CD8-positive, alpha-beta memory T cell (primary cell): ENCODE measurements around the gene HOXC5. TPM values are rescaled to one million over a fixed set of nuclear protein-coding genes. Genes with fewer than 3 reads are reported as not detected.

ENCODE experiments used
- CTCF ChIA-PET: fragments of 350-600 bp; sonication (Branson Sonifier 250); formaldehyde crosslinking; loops from one replicate; lab custom pipeline; 2021; ENCODE audit warnings: antibody characterized with exemption; lab: Charles Lee
- POLR2A ChIA-PET: fragments of 350-600 bp; sonication (Branson Sonifier 250); formaldehyde crosslinking; loops from one replicate; lab custom pipeline; 2021; ENCODE audit warnings: antibody characterized with exemption; lab: Charles Lee
- DNase-seq, 5 donors: peaks; one replicate each; pipeline versions ENCODE4 v3.0.0 to v3.0.0-alpha.2; 2020 to 2022; ENCODE audit warnings: mixed read lengths in 1 of 5
- H3K27ac ChIP-seq: one replicate; pipeline ENCODE4 v1.7.0; 2013; ENCODE audit warnings: low read depth, mild to moderate bottlenecking, low read length, moderate library complexity
- H3K27me3 ChIP-seq: 2 replicates; pipeline ENCODE4 v1.7.0; 2013; ENCODE audit warnings: low read length, mild to moderate bottlenecking; ENCODE audit not compliant: insufficient read depth, poor library complexity, severe bottlenecking
- H3K36me3 ChIP-seq: 2 replicates; pipeline ENCODE4 v1.7.0; 2013; ENCODE audit warnings: mild to moderate bottlenecking, low read length, moderate library complexity; ENCODE audit not compliant: insufficient read depth
- H3K4me1 ChIP-seq: 2 replicates; pipeline ENCODE4 v1.7.0; 2013; ENCODE audit warnings: mild to moderate bottlenecking, low read length, moderate library complexity; ENCODE audit not compliant: insufficient read depth
- H3K4me3 ChIP-seq: 2 replicates; pipeline ENCODE4 v1.7.0; 2013; ENCODE audit warnings: mild to moderate bottlenecking, low read length
- H3K9me3 ChIP-seq: 2 replicates; pipeline ENCODE4 v1.7.0; 2013; ENCODE audit warnings: mild to moderate bottlenecking, low read length
- H3K27ac Mint-ChIP-seq, 8 donors: one replicate each; pipeline ENCODE4 v1.8.0; 2020 to 2021; ENCODE audit warnings: mixed read lengths in 8 of 8, mild to moderate bottlenecking in 6 of 8, inconsistent platforms in 3 of 8, moderate library complexity in 3 of 8
- H3K27me3 Mint-ChIP-seq, 2 donors: one replicate each; pipeline ENCODE4 v1.8.0; 2020 to 2021; ENCODE audit warnings: mixed read lengths in 2 of 2, mild to moderate bottlenecking in 1 of 2, moderate library complexity in 1 of 2
- H3K36me3 Mint-ChIP-seq, 3 donors: one replicate each; pipeline ENCODE4 v1.8.0; 2020 to 2021; ENCODE audit warnings: mixed read lengths in 3 of 3, inconsistent platforms in 1 of 3, mild to moderate bottlenecking in 1 of 3
- H3K4me1 Mint-ChIP-seq, 3 donors: one replicate each; pipeline ENCODE4 v1.8.0; 2020 to 2021; ENCODE audit warnings: mixed read lengths in 3 of 3, inconsistent platforms in 1 of 3, mild to moderate bottlenecking in 1 of 3
- H3K4me3 Mint-ChIP-seq, 7 donors: one replicate each; pipeline ENCODE4 v1.8.0; 2020 to 2021; ENCODE audit warnings: mixed read lengths in 7 of 7, mild to moderate bottlenecking in 6 of 7, moderate library complexity in 4 of 7, inconsistent platforms in 2 of 7
- H3K9me3 Mint-ChIP-seq, 5 donors: one replicate each; pipeline ENCODE4 v1.8.0; 2020 to 2022; ENCODE audit warnings: mixed read lengths in 5 of 5, mild to moderate bottlenecking in 3 of 5, moderate library complexity in 2 of 5, inconsistent platforms in 1 of 5
- polyA plus RNA-seq: library from polyadenylated mRNA; unstranded; fragments of 300-500 nt; fragmentation: Illumina TruSeq; gene quantifications from one replicate; pipeline ENCODE4 v1.2.3, GENCODE V29; 2021
- total RNA-seq, 2 experiments: library from RNA; stranded (reverse); gene quantifications; one replicate each; pipeline ENCODE4 v1.2.3, GENCODE V29; 2021

The HOXC5 gene
- total and polyA plus RNA-seq, 3 experiments from 2014 or later, result not detected

- peaks cover 38 to 60% (median 40%) of the 10 kb centered on the region in 3 donors for H3K4me1 Mint-ChIP-seq
- no peak for DNase-seq
- Histone ChIP-seq H3K36me3 (no peaks in the 10 kb centered on the region), H3K4me1 (peaks cover 42% of the 10 kb centered on the region), H3K4me3 (no peak overlapping the region), H3K27ac (no peak overlapping the region), H3K9me3 (no peaks in the 10 kb centered on the region), H3K27me3 (peaks cover 100% of the 10 kb centered on the region)
- H3K27me3 Mint-ChIP-seq, result peaks cover 92 to 96% of the 10 kb centered on the region in 2 donors
- H3K4me3 Mint-ChIP-seq, result peak overlapping the region in 2 of 7 donors; percentile 8 to 51
- peaks cover 0 to 7% (median 2%) of the 10 kb centered on the region in 5 donors for H3K9me3 Mint-ChIP-seq
- H3K36me3 Mint-ChIP-seq, result no peaks in the 10 kb centered on the region
- CTCF ChIA-PET, result interaction anchor here (1.0 to 1.5 kb wide), 4 partner anchors 13 to 197 kb away, joined by 3 to 7 read pairs (median 4); partner anchors contain the start of genes HOXC8 and SMUG1
- H3K27ac Mint-ChIP-seq, result no peak overlapping the region
- POLR2A ChIA-PET, result no interaction called here
Measured at GRCh38 chr12:53992377-53992889, 40.4 kb upstream of the HOXC5 start.

GRCh38 chr12:53993162-53994008, 39.5 kb upstream of the HOXC5 start:
- CTCF ChIA-PET, result interaction anchor here (1.6 kb wide), 1 partner anchor 236 kb away, joined by 3 read pairs; no protein-coding TSS in a partner anchor
- Histone ChIP-seq H3K4me1 (peaks cover 46% of the 10 kb centered on the region), H3K9me3 (no peaks in the 10 kb centered on the region), H3K27ac (no peak overlapping the region), H3K27me3 (peaks cover 100% of the 10 kb centered on the region), H3K36me3 (no peaks in the 10 kb centered on the region), H3K4me3 (no peak overlapping the region)
- POLR2A ChIA-PET, result interaction anchor here (0.6 kb wide), 1 partner anchor 14 kb away, joined by 5 read pairs; no protein-coding TSS in a partner anchor
- peak overlapping the region in 6 of 7 donors; percentile 5 to 78 (median 62) for H3K4me3 Mint-ChIP-seq
- DNase-seq, result no peak
- no peaks in the 10 kb centered on the region for H3K36me3 Mint-ChIP-seq
- H3K27ac Mint-ChIP-seq, result peak overlapping the region in 4 of 8 donors; percentile 22 to 84 (median 52)
- H3K27me3 Mint-ChIP-seq, result peaks cover 92 to 96% of the 10 kb centered on the region in 2 donors
- peaks cover 41 to 64% (median 47%) of the 10 kb centered on the region in 3 donors for H3K4me1 Mint-ChIP-seq
- H3K9me3 Mint-ChIP-seq, result peaks cover 0 to 7% (median 2%) of the 10 kb centered on the region in 5 donors

GRCh38 chr12:53994009-53994263, 38.9 kb upstream of the HOXC5 start:
- ChIA-PET POLR2A (interaction anchor here (0.6 kb wide), 1 partner anchor 15 kb away, joined by 5 read pairs; no protein-coding TSS in a partner anchor), CTCF (interaction anchor here (1.6 kb wide), 1 partner anchor 237 kb away, joined by 3 read pairs; no protein-coding TSS in a partner anchor)
- no peak for DNase-seq
- Mint-ChIP-seq H3K36me3 (no peaks in the 10 kb centered on the region), H3K27ac (peak overlapping the region in 2 of 8 donors; percentile 66 to 84), H3K4me1 (peaks cover 38 to 67% (median 50%) of the 10 kb centered on the region in 3 donors), H3K27me3 (peaks cover 92 to 96% of the 10 kb centered on the region in 2 donors), H3K4me3 (peak overlapping the region in 6 of 7 donors; percentile 3 to 78 (median 64)), H3K9me3 (peaks cover 0 to 7% (median 2%) of the 10 kb centered on the region in 5 donors)
- Histone ChIP-seq H3K27me3 (peaks cover 100% of the 10 kb centered on the region), H3K4me1 (peaks cover 43% of the 10 kb centered on the region), H3K27ac (no peak overlapping the region), H3K9me3 (no peaks in the 10 kb centered on the region), H3K36me3 (no peaks in the 10 kb centered on the region), H3K4me3 (no peak overlapping the region)

GRCh38 chr12:53994264-53995001, 38.4 kb upstream of the HOXC5 start:
- no peak overlapping the region for H3K4me3 ChIP-seq
- POLR2A ChIA-PET, result no interaction called here
- peaks cover 98% of the 10 kb centered on the region for H3K27me3 ChIP-seq
- H3K27ac Mint-ChIP-seq, result peak overlapping the region in 2 of 8 donors; percentile 66 to 84
- CTCF ChIA-PET, result interaction anchor here (1.0 to 1.6 kb wide), 4 partner anchors 12 to 237 kb away, joined by 3 to 8 read pairs (median 4); partner anchors contain the start of gene HOXC5
- H3K36me3 ChIP-seq, result no peaks in the 10 kb centered on the region
- no peak for DNase-seq
- H3K4me1 Mint-ChIP-seq, result peaks cover 34 to 65% (median 47%) of the 10 kb centered on the region in 3 donors
- no peaks in the 10 kb centered on the region for H3K36me3 Mint-ChIP-seq
- no peaks in the 10 kb centered on the region for H3K9me3 ChIP-seq
- peaks cover 0 to 7% (median 2%) of the 10 kb centered on the region in 5 donors for H3K9me3 Mint-ChIP-seq
- peak overlapping the region; percentile 64 for H3K27ac ChIP-seq
- H3K27me3 Mint-ChIP-seq, result peaks cover 93 to 96% of the 10 kb centered on the region in 2 donors
- H3K4me3 Mint-ChIP-seq, result peak overlapping the region; percentile 74 to 87 (median 81)
- peaks cover 39% of the 10 kb centered on the region for H3K4me1 ChIP-seq

- H3K36me3 ChIP-seq, result no peaks in the 10 kb centered on the region
- Mint-ChIP-seq H3K36me3 (no peaks in the 10 kb centered on the region), H3K27ac (peak overlapping the region in 1 of 8 donors; percentile 74), H3K27me3 (peaks cover 92 to 96% of the 10 kb centered on the region in 2 donors), H3K4me1 (peaks cover 34 to 66% (median 43%) of the 10 kb centered on the region in 3 donors), H3K9me3 (peaks cover 0 to 7% (median 2%) of the 10 kb centered on the region in 5 donors), H3K4me3 (peak overlapping the region; percentile 74 to 87 (median 81))
- peaks cover 98% of the 10 kb centered on the region for H3K27me3 ChIP-seq
- peaks cover 42% of the 10 kb centered on the region for H3K4me1 ChIP-seq
- ChIA-PET CTCF (interaction anchor here (1.0 to 1.6 kb wide), 5 partner anchors 11 to 238 kb away, joined by 3 to 8 read pairs (median 3); partner anchors contain the start of gene HOXC5), POLR2A (no interaction called here)
- no peak for DNase-seq
- H3K9me3 ChIP-seq, result no peaks in the 10 kb centered on the region
- peak overlapping the region; percentile 64 for H3K27ac ChIP-seq
- H3K4me3 ChIP-seq, result peak overlapping the region; percentile 67
Measured at GRCh38 chr12:53995002-53995377, 37.9 kb upstream of the HOXC5 start.

- Histone ChIP-seq H3K36me3 (no peaks in the 10 kb centered on the region), H3K4me3 (peak overlapping the region; percentile 67), H3K27me3 (peaks cover 98% of the 10 kb centered on the region), H3K4me1 (peaks cover 46% of the 10 kb centered on the region), H3K9me3 (no peaks in the 10 kb centered on the region), H3K27ac (peak overlapping the region; percentile 64)
- Mint-ChIP-seq H3K36me3 (no peaks in the 10 kb centered on the region), H3K27ac (peak overlapping the region in 2 of 8 donors; percentile 33 to 74), H3K9me3 (peaks cover 0 to 7% (median 2%) of the 10 kb centered on the region in 5 donors), H3K27me3 (peaks cover 90 to 94% of the 10 kb centered on the region in 2 donors), H3K4me1 (peaks cover 31 to 62% (median 40%) of the 10 kb centered on the region in 3 donors), H3K4me3 (peak overlapping the region; percentile 74 to 89 (median 84))
- CTCF ChIA-PET, result interaction anchor here (1.0 to 1.4 kb wide), 4 partner anchors 10 to 206 kb away, joined by 3 to 8 read pairs (median 4); partner anchors contain the start of gene HOXC5
- POLR2A ChIA-PET, result no interaction called here
- peak in 1 of 5 donors; percentile 14 for DNase-seq
Measured at GRCh38 chr12:53995378-53996239, 37.2 kb upstream of the HOXC5 start.
